Activated naive CD8-positive, alpha-beta T cell treated with anti-CD3 and anti-CD28 coated beads, Interleukin-2, amount 50 U/mL, for 24 hours (primary cell): ENCODE measurements around the gene CYB561A3.

ENCODE experiments used
- ATAC-seq: fragments of 150-1000 bp; cut with Tn5 transposase; one replicate; pipeline ENCODE4 v1.10.0; 2021
- DNase-seq: peaks from one replicate; pipeline ENCODE4 v3.0.0; 2021
- H3K27ac Mint-ChIP-seq: one replicate; pipeline ENCODE4 v1.8.0; 2021; ENCODE audit warnings: mild to moderate bottlenecking, mixed read lengths
- H3K27me3 Mint-ChIP-seq: one replicate; pipeline ENCODE4 v1.8.0; 2021; ENCODE audit warnings: mixed read lengths
- H3K36me3 Mint-ChIP-seq: one replicate; pipeline ENCODE4 v1.8.0; 2021; ENCODE audit warnings: low read depth, mixed read lengths
- H3K4me1 Mint-ChIP-seq: one replicate; pipeline ENCODE4 v1.8.0; 2021; ENCODE audit warnings: mixed read lengths
- H3K4me3 Mint-ChIP-seq: one replicate; pipeline ENCODE4 v1.8.0; 2021; ENCODE audit warnings: mild to moderate bottlenecking, moderate library complexity, mixed read lengths
- H3K9me3 Mint-ChIP-seq: one replicate; pipeline ENCODE4 v1.8.0; 2021; ENCODE audit warnings: mixed read lengths

CYB561A3 gene

GRCh38 chr11:61302550-61302949, 59.1 kb downstream of the CYB561A3 start:
- Mint-ChIP-seq H3K4me3 (no peak overlapping the region), H3K27me3 (no peaks in the 10 kb centered on the region), H3K4me1 (peaks cover 24% of the 10 kb centered on the region), H3K36me3 (peaks cover 56% of the 10 kb centered on the region), H3K27ac (no peak overlapping the region), H3K9me3 (no peaks in the 10 kb centered on the region)
- DNase-seq (no peak), ATAC-seq (no peak)
